Duodenal mucosa (tissue), 2 donors: ENCODE results near the gene GALNT18.

Experiments
- H3K27ac ChIP-seq: one replicate; pipeline ENCODE4 v1.7.0; 2013; ENCODE audit warnings: low read depth, low read length
- H3K27me3 ChIP-seq, 2 donors: one replicate each; pipeline ENCODE4 v1.7.0; 2013; ENCODE audit warnings: low read length in 2 of 2, control low read depth in 1 of 2; ENCODE audit not compliant: insufficient read depth in 2 of 2, control insufficient read depth in 1 of 2
- H3K36me3 ChIP-seq, 2 donors: one replicate each; pipeline ENCODE4 v1.7.0; 2013; ENCODE audit warnings: low read length in 2 of 2, control low read depth in 1 of 2; ENCODE audit not compliant: insufficient read depth in 2 of 2, control insufficient read depth in 1 of 2
- H3K4me1 ChIP-seq, 2 donors: one replicate each; pipeline ENCODE4 v1.7.0; 2013; ENCODE audit warnings: low read length in 2 of 2, control low read depth in 1 of 2; ENCODE audit not compliant: insufficient read depth in 2 of 2, control insufficient read depth in 1 of 2
- H3K4me3 ChIP-seq, 2 donors: one replicate each; pipeline ENCODE4 v1.7.0; 2013; ENCODE audit warnings: low read length in 2 of 2, low read depth in 1 of 2
- H3K9ac ChIP-seq, 2 donors: one replicate each; pipeline ENCODE4 v1.7.0; 2013; ENCODE audit warnings: low read length in 2 of 2, low read depth in 1 of 2
- H3K9me3 ChIP-seq, 2 donors: one replicate each; pipeline ENCODE4 v1.7.0; 2013; ENCODE audit warnings: low read length in 2 of 2, control low read depth in 1 of 2; ENCODE audit not compliant: control insufficient read depth in 1 of 2

Gene GALNT18

DNA sequence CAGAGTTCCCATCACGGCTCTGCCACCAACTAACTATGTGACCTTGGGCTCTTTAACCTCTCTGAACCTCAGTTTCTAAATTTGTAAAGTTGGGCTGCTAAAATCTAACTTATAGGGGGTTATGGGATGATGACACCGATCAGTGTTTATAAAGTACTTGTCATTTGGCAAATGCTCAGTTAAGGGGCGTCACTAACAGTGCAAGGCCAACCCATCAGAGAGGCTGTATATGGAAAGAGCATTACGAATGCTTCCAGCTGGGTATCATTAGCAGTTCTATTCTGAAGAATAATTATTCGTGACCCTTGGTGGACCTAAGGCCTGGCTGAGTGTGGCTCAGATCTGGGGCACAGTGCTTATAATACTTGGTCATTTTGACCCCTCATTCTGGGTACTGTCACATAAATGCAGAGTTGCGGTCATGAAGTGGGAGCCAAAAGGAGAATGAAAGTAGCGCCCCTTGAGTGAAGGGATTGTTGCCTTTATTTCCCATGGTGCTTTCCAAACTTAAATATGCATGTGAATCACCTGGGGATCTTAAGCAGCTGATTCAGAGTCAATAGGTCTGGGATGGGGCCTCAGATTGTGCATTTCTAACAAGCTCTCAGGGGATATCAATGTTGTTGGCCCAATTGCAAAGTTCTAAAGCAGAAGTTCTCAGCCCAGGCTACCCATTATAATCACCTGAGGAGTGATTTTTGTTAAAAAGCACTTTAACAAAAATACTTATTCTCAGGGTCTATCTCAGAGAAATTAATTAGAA, 384.6 kb downstream of the GALNT18 start:
- Histone ChIP-seq H3K9ac (no peak overlapping the region), H3K9me3 (no peaks in the 10 kb centered on the region), H3K4me3 (no peak overlapping the region), H3K27me3 (no peaks in the 10 kb centered on the region), H3K27ac (no peak overlapping the region), H3K4me1 (peaks cover 0 to 5% of the 10 kb centered on the region in 2 donors), H3K36me3 (no peaks in the 10 kb centered on the region)

- H3K9me3 ChIP-seq = no peaks in the 10 kb centered on the region
- H3K36me3 ChIP-seq = no peaks in the 10 kb centered on the region
- H3K9ac ChIP-seq = no peak overlapping the region
- H3K27ac ChIP-seq = no peak overlapping the region
- no peaks in the 10 kb centered on the region for H3K27me3 ChIP-seq
- H3K4me3 ChIP-seq = no peak overlapping the region
- peaks cover 0 to 5% of the 10 kb centered on the region in 2 donors for H3K4me1 ChIP-seq
Measured at GRCh38 chr11:11236498-11237059, 385.2 kb downstream of the GALNT18 start.

DNA sequence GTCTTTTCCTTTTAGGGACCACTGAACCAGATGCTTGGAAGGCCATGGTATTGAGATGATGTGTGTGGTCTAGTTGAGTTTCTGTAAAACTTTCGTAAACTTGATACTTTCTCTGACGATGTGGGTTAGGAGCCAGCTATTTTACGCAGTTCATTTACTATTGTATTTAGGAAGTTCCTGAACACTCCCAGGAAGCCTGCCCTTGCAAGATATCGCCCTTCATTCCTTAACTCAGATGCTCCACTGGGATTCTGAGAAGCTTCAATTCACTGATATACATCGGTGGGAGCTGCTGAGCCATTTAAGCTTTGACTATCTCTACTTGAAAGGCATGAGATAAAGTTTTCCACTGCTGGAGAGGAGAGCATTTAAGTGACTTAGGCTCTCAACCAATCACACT, 390.0 kb downstream of the GALNT18 start:
- Histone ChIP-seq H3K36me3 (no peaks in the 10 kb centered on the region), H3K9ac (no peak overlapping the region), H3K27me3 (no peaks in the 10 kb centered on the region), H3K27ac (no peak overlapping the region), H3K4me3 (no peak overlapping the region), H3K9me3 (no peaks in the 10 kb centered on the region), H3K4me1 (no peaks in the 10 kb centered on the region)

DNA sequence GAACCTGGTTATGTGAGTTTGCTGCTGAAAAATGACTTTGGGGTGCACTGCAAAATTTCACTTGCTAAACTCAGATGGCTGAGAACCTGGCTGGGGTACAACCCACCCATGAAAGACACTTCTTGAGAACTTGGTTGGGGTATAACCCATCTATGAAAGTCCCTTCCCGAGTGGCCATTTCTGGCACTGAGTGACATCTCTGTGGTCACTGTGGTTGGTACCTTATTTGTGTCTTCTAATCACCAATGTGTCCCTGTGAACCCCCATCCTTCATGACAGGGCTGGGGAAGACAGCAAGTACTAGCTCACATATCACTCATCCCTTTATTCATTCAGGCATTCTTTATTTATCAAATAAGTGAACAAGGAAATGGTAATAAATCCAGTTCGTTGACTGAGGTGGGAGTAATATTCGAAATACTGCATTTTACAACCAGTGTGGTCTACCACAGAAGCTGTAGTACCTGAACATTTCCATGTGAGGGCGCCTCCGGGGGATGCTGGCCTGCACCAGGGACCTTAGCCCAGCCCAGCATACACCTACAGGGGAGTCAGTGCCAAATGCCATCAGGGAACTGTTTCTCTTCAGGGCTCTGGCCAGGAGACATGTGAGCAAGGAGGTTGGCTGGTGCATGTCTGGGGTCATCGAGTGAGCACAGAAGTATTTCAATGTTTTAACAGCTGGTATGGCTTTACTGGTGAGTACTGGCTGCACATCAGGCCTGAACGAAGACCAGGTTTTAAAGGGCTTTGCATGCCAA, 390.8 kb downstream of the GALNT18 start:
- H3K9me3 ChIP-seq = no peaks in the 10 kb centered on the region
- no peak overlapping the region for H3K27ac ChIP-seq
- H3K27me3 ChIP-seq = no peaks in the 10 kb centered on the region
- no peak overlapping the region for H3K9ac ChIP-seq
- H3K4me1 ChIP-seq = no peaks in the 10 kb centered on the region
- no peaks in the 10 kb centered on the region for H3K36me3 ChIP-seq
- no peak overlapping the region for H3K4me3 ChIP-seq

DNA sequence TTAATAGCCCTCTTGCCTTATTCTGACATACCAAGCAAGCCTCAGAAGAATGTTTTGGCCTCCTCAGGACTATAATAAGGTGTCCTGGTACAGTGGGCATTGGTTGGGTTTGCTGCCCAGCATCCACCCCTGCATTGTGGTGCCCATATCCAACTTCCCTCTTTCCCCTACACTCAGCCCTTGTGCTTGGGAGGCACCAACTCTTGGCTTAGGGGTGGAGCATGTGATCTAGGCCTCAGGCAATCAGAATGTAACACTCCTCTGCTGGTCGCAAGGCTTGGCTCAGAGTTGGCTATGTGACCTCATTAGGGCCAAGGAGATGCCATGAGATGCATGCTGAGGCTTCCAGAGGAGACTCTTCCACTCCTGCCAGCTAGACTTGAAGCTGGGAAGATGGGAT, 391.7 kb downstream of the GALNT18 start:
- H3K9me3 ChIP-seq = no peaks in the 10 kb centered on the region
- no peak overlapping the region for H3K27ac ChIP-seq
- no peaks in the 10 kb centered on the region for H3K4me1 ChIP-seq
- H3K9ac ChIP-seq = no peak overlapping the region
- H3K36me3 ChIP-seq = no peaks in the 10 kb centered on the region
- H3K4me3 ChIP-seq = no peak overlapping the region
- no peaks in the 10 kb centered on the region for H3K27me3 ChIP-seq

DNA sequence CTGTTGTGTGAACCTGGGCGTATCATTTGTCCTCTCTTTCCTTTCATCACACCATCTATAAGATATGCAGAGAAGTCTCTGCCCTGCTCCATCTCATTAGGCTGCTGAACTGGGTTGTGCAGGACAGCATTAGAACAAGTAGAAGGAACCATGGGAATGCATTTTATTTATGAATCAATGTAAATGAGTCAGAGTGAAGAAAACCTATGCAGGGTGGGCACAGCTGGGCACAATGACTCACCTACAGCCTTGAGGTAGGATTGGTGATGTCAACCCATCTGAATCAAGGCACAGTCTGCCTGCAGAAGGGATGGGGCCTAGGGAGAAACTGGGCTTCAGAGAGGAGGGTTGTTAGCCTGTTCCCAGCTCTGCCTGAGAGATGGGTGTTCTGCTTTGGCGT, 392.2 kb downstream of the GALNT18 start:
- Histone ChIP-seq H3K4me3 (no peak overlapping the region), H3K9me3 (no peaks in the 10 kb centered on the region), H3K27me3 (no peaks in the 10 kb centered on the region), H3K4me1 (no peaks in the 10 kb centered on the region), H3K9ac (no peak overlapping the region), H3K27ac (no peak overlapping the region), H3K36me3 (no peaks in the 10 kb centered on the region)

GRCh38 chr11:11227296-11228085, 394.3 kb downstream of the GALNT18 start:
- no peaks in the 10 kb centered on the region for H3K27me3 ChIP-seq
- H3K9me3 ChIP-seq = no peaks in the 10 kb centered on the region
- no peaks in the 10 kb centered on the region for H3K36me3 ChIP-seq
- no peak overlapping the region for H3K27ac ChIP-seq
- no peaks in the 10 kb centered on the region for H3K4me1 ChIP-seq
- no peak overlapping the region for H3K9ac ChIP-seq
- no peak overlapping the region for H3K4me3 ChIP-seq
